Dedifferentiated amniotic fluid mesenchymal stem cell (primary cell): ENCODE data around the gene SCYL3.
"Not testable (repeated sequence)": the region's sequence is repeated elsewhere in the genome, so short reads cannot be mapped to it uniquely, and the experiment has no call there.

Source experiments
- DNase-seq: peaks from one replicate; pipeline ENCODE4 v3.0.0-alpha.2; 2016; ENCODE audit errors: extremely low spot score

Gene SCYL3

DNA sequence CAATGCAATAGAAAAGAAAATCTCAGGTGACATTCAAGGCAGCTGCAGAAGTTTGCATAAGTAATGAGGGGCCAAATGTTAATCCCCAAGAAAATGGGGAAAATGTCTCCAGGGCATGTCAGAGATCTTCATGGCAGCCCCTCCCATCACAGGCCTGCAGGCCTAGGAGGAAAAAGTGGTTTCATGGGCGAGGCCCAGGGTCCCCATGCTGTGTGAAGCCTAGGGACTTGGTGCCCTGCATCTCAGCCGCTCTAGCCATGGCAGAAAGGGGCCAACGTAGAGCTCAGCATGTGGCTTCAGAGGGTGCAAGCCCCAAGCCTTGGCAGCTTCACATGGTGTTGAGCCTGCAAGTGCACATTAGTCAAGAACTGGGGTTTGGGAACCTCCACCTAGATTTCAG lies 21.7 kb downstream of the SCYL3 start:
- not testable (repeated sequence) for DNase-seq

DNA sequence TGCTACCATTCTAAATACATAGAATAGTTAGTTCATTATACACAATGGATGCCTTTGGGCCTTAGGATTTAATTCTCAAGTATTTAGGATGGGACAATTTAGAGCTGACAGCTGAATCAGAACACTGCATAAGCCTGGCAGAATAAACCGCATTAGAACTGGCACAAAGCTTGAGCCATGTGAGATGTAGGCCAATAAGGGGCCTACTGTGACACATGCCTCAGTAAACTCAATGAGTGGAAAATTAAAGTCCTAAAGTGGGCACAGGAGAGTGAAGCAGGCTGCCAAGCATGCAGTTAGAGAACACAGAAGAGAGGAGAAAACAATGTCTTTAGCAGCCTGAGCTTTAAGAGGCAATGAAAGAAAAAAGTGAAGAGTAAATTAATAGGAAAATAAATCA lies 24.3 kb downstream of the SCYL3 start:
- DNase-seq = no peak

DNA sequence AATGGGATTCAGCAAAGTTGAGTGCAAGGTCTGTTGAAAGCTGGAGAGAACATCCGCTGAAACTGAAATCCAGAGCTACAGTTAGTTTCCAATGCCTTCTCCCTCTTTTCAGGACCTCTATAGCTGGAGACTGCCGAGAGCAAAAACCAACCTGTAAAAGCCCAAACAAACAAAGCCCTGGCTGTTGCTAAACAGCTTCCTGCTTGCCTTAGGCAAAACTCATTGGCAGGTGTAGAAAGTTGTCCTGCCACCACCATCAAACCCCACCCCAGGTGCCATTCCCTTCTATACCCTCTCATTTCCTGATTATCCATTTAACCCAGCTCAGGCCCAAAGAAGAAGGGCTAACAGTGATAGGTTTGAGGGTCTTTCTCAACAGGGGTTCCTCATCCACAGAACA lies 24.7 kb downstream of the SCYL3 start:
- DNase-seq = no peak

DNA sequence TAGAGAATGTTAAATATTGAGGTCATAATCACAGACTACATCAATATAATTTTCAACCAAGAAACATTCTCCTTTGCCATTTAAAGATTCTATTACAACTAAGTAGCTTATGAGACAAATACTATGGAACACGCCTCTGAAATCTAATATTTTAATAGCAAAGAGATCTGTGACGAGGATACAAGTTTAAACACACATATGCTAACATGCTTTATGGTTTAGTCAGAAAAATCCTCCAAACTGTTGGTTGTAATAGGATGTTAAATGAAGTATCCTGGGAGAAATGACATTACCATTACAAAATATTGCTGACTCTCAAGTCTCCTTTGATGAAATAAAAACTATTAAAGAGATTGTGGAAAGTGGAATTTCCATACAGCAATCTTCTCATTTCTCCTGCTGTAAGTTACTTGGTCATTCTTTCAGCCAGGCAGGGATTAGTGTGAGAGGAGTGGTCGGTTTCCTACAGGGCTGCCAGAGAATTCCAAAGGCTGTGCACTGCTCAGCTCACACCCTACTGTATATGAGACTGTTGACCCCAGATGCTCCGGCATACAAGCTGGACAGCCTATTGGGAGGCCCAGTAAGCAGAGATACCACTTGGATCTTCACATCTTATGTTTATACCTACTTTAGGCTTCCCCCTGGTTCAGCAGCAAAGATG lies 26.6 kb downstream of the SCYL3 start:
- DNase-seq = peak; percentile 54

DNA sequence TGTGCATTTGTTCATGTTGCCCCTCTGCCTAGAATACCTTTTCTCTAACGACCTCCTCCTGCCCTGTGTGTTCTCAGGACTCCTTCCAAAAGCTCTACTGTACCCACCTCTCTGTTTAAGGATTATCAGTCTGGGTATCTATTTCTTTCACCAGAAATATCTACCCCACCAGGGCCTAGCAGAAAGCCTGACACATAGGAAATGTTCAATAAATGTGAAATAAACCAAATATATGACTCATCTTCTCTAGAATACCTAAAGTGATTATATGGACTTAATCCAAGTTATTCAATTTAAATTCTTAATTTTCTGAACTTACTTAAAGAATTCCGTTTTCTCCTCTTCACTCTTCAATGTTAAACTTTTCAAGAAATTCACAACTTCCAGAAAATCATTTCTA lies 27.1 kb downstream of the SCYL3 start:
- DNase-seq = no peak

DNA sequence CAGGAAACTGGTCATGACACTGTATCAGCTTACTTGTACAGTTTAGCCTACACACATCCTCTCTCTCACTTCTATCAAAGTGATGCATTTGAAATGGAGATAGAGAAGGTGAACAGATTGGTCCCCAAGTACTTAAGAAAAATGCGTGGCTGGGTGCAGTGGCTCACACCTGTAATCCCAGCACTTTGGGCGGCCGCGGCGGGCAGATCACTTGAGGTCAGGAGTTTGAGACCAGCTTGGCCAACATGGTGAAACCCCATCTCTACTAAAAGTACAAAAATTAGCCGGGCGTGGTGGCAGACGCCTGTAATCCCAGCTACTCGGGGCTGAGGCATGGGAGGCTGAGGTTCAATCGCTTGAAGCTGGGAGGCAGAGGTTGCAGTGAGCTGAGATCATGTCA lies 29.2 kb downstream of the SCYL3 start:
- DNase-seq = not testable (repeated sequence)

DNA sequence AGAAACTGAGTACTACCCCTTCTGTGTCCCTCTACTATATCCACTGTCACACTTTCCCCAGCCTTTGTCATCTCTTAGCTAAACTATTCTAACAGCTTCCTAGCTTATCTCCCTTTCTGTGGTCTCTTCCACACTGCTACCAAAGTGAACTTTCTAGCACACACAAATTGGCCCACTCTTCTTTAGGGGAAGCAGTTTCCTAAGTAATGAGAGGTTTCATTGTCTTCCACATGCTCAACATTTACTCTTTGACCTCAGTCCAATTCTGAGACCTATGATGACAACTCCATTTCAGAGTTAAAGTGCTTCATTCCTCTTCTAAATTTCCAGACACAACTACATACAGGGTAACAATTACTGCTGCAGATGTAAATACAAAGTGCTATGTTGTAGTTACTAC lies 32.9 kb downstream of the SCYL3 start:
- no peak for DNase-seq

DNA sequence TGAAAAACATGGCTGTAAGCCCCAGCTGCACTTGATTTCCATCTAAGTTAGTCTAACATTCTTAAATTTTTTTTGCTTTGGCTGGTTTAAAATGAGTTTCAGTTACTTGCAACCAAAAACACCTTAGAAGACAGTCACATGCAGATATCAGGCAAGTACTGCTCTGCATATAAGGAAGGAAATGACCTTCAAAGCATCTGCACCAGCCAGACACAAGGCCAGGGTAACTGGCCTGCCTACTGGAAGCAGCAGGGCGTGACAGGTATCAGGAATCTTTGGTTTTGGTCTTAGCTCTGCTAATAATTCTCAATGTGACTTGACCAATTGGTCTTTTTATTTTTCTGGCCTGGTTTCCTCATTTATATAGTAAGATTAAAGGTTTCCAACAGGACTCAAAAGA lies 33.5 kb downstream of the SCYL3 start:
- no peak for DNase-seq

DNA sequence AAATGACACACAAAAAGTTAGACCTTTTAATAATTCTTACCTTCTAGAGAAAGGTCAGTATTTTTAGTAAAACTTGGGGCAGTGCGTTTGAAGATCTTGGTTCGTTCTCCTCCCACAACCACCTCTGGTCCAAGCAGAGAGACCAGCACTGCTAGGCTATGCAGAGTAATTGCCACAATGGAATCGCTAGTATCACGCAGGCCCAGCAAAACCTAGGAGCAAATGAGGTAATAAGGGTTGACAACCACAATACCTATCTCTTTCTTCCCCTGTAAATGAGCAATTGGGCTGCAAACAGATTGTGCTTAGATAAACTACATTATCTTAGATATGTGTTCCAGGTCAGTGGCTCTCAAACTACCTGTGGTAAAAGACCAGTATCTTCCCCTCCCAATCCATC lies 34.7 kb downstream of the SCYL3 start:
- no peak for DNase-seq

DNA sequence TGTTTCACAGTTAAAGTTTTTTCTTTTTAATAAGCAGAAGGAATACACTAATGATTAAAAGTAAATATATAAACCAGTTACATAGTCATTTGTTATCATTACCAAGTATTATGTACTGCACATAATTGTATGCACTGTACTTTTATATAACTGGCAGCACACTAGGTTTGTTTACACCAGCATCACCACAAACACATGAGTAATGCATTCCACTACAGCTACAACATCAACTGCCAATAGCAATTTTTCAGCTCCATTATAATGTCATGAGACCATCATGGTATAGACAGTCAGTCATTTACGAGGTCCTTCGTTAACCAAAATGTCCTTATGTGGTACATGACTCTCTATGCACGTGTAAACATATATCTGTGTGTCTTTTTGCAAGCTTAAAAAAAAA lies 35.2 kb downstream of the SCYL3 start:
- DNase-seq = peak; percentile 22

DNA sequence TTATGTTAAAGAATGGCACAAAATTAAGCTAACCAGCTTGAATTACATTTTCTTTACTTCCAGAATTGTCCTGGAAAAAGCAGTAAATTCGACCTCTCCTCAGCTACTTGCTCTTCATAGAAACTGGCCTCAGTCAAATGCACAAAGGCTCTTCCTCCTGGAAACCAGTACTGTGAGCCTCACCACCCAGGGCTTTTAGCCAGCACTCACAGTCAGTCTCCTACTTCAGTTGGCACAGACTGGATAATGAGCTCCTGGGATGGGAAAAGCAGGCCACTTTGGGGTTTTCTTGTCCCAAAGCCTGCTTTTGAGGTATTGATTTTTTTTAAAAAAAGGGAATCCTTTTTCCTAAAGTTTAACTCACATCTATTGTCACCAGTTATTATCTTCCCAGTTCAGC lies 40.4 kb downstream of the SCYL3 start:
- no peak for DNase-seq

DNA sequence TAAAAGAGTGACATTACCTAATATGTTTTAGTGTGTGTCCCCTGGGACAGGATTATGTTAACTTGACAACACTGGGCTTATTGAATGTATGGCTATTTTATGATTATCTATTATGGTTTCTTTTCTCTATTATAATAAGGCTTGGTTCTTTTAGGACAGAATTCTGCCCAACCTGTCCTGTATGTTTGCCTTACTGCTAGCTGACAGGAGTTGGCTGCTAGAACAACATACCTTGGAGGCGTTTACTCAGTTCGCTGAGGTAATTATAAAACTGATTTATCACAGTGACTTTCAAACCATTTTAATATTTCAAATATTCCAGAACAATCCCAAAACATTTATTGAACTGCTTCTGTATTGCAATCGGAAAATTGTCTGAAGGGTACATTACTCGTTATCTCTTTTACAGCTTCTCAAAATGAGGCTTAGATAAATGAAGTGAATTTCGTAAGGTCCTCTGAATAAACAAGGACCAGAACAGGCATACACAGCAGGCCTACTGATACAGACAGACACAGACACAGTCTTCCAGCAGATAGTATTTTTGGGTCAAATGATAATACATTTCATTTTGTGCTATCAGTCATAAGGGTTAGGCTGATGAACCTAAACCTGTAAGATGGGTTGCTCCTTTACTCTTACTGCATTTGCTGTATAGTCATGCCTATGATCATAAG lies 44.2 kb downstream of the SCYL3 start:
- no peak for DNase-seq

DNA sequence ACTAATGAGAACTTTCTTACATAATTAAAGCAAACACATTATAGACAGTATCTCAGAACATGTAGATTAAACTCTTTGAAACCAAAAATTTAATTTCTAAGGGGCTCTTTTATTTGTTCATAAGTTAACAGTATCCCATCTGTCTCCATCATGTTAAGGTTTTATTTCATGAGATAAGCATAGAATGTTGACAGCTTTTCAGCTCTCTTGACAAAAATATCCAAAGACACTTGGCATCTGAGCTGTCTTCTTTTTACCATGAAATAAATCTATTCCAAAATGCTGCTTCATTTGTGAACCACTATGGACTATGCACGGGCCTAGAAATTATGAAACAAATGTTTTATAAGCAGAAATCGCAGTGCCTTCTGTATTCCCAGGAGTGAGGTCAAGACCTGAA lies 45.2 kb downstream of the SCYL3 start:
- no peak for DNase-seq

DNA sequence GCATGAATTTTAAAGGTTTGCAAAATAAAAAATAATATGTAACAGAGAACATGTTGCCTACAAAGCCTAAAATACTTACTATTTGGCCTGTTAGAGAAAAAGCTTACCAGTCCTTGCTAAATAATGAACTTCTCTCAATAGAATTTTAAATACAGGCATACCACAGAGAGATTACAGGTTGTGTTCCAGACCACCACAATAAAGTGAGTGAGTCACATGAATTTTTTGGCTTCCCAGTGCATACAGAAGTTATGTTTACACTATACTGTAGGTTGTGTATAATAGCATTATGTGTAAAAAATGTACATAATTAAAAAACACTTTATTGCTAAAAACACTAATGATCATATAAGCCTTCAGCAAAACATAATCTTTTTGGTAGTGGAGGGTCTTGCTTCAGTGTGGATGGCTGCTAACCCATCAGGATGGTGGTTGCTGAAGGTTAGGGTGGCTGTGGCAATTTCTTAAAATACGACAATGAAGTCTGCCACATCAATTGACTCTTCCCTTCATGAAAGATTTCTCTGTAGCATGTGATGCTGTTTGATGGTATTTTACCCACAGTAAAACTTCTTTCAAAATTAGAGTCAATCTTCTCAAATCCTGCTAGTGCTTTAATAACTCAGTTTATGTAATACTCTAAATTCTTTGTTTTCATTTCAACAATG lies 48.6 kb downstream of the SCYL3 start:
- DNase-seq = no peak

DNA sequence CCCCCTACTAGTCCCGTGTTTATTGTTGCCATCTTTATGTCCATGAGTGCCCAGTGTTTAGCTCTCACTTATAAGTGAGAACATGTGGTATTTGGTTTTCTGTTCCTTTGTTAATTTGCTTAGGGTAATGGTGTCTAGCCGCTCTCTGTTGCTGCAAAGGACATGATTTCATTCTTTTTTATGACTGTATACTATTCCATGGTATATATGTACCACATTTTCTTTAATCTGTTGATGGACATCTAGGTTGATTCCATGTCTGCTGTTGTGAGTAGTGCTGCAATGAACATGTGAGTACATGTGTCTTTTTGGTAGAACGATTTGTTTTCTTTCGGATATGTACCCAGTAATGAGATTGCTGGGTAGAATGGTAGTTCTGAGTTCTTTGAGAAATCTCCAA lies 54.8 kb downstream of the SCYL3 start:
- no peak for DNase-seq

DNA sequence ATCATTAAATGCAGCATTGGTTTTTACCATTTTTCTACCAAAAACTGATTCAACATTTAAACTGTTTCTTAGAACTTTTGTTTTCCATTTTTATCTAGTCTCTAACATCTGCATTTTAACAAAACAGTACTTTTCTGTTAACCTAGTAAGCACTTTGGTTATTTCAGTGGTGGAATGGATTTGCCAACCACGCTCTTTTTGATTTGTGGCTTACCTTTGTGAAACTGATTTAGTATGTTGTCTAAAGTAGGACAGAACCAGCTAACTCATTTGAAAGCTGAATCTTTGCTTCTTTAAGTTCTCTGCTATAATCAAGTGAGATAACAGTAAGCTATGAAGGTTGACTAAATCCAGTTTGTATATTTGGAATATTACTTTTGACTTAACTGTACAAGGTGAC lies 57.5 kb downstream of the SCYL3 start:
- DNase-seq = no peak

DNA sequence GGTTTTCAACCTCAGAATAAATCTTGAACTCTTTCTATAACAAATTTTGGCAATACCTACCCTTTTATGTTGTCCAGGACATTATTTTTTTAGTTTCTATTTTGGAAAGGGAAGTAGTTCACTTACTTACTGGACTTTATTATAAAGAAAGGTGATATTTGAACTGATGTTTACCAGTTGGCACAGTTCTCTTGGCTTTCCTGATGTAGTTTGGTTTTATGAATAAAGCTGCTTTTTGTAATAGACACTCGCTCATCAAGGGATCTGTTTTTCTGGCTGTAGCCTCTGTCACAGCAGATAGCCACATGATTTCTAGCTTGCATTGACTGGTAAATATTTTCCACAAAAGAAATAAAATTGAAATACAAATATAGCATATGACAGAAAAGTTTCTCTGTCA lies 58.0 kb downstream of the SCYL3 start:
- DNase-seq = no peak

DNA sequence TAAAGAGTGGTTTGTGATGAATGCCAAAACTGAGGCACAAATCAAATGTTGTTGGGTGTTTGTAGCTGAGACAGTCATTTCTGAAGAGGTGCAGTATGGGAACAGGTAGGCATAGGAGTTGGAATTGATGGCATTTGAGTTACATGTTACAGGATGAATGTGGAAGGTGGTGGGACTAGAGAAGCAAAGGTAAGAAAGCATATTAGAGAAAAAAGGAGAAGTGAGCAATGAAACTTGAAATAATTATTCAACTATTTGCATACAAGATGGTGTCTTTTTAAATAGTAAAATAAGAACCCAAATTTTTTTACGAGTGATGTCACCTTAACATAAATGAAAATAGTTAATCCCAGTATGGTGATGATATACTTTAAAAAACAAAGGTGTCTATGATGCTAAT lies 58.8 kb downstream of the SCYL3 start:
- DNase-seq = no peak

DNA sequence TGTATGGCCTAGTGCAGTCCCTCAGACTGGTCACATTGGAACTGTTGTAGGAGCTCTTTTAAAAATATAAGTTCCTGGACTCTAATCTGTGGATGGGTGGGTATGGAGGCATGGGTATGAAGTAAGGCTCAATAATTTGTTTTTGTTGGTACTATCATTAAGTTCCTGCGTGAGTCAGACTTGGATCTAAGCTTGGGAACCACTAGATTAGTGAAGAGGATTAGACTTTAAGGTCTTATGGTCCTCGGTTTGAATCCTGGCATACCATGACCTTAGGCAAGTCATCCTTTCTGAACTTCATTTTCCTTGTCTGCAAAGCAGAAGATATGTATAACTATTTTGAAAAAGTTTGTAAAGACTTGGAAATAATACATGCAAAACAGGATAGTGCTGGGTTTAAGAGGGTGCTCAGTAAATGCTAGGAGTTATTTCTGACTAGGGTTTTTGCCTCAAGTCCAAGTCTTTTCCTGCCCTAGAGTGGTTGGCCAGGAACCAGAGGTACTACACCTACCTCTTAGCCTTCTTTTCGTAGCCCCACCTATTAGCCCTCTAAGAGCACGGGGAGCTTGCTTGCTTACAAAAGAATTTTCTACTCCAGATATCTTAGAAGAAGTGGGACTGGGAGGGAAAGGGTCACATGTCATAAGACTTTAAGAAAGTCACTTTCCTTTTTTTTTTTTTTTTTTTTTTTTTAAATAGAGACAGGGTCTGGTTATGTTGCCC lies 60.4 kb downstream of the SCYL3 start:
- no peak for DNase-seq

DNA sequence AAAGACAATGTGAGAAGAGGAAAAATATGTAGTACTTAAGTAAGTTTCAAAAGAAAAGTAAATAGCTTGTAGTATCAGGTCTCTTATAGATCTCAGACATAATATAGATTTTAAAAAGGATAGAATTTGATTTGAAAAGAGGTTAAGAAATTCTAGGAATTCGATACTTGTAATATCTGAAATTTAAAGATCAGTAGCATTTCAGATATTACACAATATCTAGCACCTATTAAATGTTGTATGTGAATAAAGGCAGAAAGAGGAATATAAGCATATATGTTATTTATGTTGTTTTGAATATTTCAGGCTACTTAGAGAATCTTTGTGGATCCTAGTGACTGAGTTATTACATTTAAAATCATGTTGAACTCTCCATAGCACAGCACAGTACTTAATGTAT lies 64.0 kb downstream of the SCYL3 start:
- no peak for DNase-seq

DNA sequence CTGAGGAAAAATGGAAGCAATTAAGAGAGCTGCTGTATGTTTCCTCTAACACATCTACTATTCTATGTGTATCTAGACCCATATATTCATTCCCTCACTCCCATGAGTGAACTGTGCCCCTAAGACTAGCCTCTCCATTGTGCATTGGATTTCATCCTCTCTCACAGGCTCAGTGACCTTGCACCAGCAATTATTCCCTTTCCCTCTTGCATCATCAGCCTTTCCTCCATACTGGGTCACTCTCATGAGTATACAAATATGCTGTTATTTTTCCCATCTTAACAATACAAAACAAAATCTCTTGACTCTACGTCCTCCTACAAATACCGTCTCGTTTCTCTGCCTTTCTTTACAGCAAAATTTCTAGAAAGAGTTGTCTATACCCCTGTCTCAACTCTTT lies 69.5 kb downstream of the SCYL3 start:
- DNase-seq = no peak

DNA sequence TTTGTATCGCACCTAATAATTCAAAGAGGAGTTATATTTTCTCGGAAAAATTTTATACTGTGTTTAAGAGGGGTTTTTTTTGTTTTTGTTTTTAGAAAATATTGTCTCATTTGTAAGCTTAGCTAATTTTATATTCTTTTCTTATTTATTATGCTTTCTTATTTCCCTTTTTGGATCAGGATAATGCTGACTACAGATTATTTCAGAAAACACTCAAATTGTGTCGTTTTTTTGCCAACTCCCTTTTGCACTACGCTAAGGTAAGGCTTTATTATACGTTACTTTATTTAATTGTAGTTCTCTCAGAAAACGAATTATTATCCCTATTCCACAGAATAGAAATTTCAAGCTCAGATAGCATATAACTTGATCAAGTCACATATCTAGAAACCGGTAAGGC lies 72.2 kb downstream of the SCYL3 start:
- no peak for DNase-seq

DNA sequence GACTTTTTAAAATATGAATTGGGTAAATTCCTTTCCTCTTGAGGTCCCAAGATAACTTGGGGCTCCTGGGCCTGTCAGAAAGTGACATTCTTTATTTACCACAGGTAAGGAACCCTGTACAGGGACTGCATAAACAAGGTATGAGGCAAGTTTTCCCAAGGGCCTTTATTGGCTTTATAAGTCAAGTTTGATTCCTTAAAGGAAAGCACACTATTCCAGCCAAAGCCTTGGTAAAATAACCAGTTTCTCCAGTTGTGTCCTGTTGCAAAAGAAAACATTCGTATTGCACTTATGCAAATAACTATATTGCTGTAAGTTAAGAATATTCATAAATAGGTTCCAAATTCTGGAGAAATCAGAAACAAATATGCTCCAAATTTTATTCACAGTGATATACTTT lies 77.1 kb downstream of the SCYL3 start:
- DNase-seq = no peak
